Inflammatory macrophage (primary cell): ENCODE results near the gene ZNF747.
A peak's percentile ranks its signal among the peaks of the same experiment; 100 is the strongest.

ENCODE experiments used
- DNase-seq, 2 donors: peaks; one replicate each; pipeline ENCODE4 v3.0.0-alpha.2; 2020 to 2022

ZNF747 gene

GRCh38 chr16:30515275-30515674 lies 19.4 kb downstream of the ZNF747 start:
- no peak for DNase-seq

GRCh38 chr16:30511509-30511908 lies 23.1 kb downstream of the ZNF747 start:
- DNase-seq, result no peak

DNA sequence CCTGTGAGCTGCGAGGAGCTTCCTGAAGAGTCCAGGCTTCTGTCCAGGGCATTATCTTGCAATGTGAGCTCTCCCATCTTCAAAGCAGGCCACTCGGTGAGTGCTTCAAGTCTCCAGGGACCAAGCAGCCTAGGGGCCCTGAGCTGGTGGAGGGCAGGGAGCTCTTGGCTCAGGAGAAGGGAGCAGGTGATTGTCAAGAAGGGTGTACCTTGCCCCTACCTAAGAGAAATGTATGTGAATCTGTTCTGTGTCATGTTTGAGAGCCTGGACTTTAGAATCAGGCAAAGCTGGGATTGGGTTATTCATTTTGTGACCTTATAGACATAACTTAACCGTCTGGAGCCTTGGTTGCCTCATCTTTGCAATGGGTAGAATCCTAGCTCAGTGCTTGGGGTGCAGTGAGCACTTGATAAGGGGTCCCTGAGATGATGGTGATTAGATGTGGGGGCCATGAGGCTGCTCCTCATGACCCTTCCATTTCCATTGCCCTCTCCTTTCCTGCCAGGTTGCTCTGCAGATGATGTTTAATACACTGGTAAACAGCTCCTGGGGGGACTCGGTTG lies 24.2 kb downstream of the ZNF747 start:
- no peak for DNase-seq

DNA sequence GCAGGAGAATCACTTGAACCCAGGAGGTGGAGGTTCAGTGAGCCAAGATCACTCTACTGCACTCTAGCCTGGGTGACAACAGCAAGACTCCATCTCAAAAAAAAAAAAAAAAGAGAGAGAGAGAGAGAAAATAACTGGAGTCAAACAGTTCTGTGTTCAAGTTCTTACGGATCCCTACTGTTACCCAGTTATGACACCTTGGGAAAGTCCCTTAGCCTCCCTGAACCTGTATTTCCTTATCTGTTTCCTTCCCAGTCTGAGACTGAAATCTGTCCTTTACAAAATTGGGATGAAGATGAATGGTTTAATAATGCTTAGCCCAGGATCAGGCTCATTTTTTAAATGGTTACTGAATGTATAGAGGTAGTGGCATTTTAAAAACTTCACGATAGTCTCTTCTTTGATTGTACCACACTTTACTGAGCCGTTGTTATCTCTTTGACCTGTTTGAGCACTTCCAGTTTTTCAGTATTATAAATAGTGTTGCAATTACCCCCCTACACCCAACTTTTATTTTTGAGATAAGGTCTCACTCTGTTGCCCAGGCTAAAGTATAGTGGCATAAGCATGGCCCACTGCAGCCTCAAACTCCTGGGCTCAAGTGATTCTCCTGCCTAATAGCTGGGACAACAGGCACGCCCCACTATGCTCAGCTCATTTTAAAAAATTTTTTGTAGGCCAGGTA lies 25.4 kb downstream of the ZNF747 start:
- no peak for DNase-seq

- DNase-seq, result no peak
These were observed 31.0 kb downstream of the ZNF747 start for GRCh38 chr16:30503403-30504296.

- DNase-seq, result no peak
These were observed 35.4 kb downstream of the ZNF747 start for GRCh38 chr16:30499284-30499683.

DNA sequence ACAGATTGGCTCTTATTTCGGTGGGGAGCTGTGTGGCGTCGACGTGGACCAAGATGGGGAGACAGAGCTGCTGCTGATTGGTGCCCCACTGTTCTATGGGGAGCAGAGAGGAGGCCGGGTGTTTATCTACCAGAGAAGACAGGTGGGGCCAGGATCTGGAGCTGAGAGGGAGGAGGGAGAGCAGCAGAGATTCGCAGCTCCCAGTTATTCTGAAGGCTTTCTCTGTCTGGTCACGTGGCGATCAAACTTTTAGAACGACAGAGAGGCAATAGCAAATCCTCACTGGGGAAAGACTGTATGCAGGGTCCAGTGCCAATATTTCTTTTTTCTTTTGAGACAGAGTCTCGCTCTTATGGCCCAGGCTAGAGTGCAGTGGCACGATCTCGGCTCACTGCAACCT lies 39.9 kb downstream of the ZNF747 start:
- DNase-seq, result no peak

DNA sequence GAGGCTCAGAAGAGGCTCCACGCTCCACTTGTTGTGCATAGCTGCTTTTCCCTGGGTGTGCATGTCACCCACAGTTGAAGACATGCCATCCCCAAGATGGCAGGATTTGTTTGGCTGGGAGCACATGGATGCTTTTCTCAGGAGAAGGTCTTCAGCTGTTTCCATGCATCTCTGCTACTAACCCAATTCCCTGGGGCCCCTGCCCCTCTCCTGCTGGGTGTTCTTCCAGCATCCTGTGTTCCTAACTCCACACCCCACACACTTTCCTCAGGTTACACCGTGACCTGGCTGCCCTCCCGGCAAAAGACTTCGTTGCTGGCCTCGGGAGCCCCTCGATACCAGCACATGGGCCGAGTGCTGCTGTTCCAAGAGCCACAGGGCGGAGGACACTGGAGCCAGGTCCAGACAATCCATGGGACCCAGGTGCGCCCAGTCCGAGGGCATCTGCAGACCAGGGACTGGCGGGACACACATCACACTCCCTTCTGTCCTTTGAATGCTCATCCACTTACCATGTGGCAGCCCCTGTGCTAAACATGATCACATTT lies 40.6 kb downstream of the ZNF747 start:
- no peak for DNase-seq

DNA sequence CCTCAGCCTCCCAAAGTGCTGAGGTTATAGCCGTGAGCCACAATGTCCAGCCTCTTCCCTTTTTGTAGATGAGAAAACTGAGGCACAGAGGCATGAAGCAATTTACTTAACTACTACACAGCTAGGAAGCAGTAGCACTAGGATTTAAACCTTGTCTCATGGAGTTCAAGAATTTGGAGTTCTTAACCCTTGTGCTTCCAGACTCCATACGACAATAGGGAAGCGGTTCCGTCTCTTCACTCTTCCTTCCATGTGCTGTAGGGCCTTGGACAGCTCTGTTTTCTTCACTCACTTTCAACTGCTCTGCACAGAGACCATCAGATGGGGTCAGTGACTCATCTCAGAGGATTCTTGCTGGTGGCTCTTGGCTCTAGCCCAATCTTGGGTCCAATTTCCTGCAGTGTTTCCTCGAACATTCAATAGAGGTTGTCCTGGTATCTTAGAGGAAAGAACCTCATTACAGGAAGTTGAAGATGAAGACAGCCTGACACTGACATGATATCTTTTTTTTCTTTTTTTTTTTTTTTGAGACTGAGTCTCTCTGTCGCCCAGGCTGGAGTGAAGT lies 42.8 kb downstream of the ZNF747 start:
- peak; percentile 31 to 44 for DNase-seq

- no peak for DNase-seq
These were observed 43.4 kb downstream of the ZNF747 start for GRCh38 chr16:30491229-30491628.

GRCh38 chr16:30490210-30490609 lies 44.4 kb downstream of the ZNF747 start:
- no peak for DNase-seq

GRCh38 chr16:30488764-30489605 lies 45.7 kb downstream of the ZNF747 start:
- peak; percentile 43 to 51 for DNase-seq

GRCh38 chr16:30485818-30486436 lies 48.7 kb downstream of the ZNF747 start:
- DNase-seq, result no peak

DNA sequence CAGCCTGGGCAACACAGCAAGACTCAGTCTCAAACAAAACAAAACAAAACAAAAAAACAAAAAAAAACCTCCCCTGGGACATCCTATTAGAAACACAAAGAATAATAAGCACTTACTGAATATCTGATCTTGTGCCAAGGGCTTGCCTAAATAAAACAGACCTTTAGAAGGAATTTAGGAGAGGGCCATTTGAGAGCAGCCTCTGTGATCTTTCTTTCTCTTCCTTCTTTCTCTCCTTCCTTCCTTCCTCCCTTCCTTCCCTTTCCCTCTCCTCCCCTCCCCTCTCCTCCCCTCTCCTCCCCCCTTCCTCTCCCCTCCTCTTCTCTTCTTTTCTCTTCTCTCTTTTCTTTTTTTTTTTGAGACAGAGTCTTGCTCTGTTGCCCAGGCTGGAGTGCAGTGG lies 49.8 kb downstream of the ZNF747 start:
- DNase-seq, result no peak

GRCh38 chr16:30482366-30482765 lies 52.3 kb downstream of the ZNF747 start:
- no peak for DNase-seq

- peak in 1 of 2 donors; percentile 27 for DNase-seq
These were observed 53.3 kb downstream of the ZNF747 start for GRCh38 chr16:30481381-30481780.
